T47D (cell line): ENCODE data around the gene SRP9.
"Not testable (repeated sequence)": the region's sequence is repeated elsewhere in the genome, so short reads cannot be mapped to it uniquely, and the experiment has no call there.

Source experiments
- DNase-seq, 2 experiments: peaks; one replicate each; pipeline versions ENCODE4 v3.0.0 to v3.0.0-alpha.2; 2011 to 2012; ENCODE audit warnings: low read depth in 1 of 2, low spot score in 1 of 2
- JUND ChIP-seq: IDR thresholded peaks from 2 replicates; pipeline ENCODE4 v1.6.1; 2012; ENCODE audit warnings: low read depth
- in situ Hi-C: cut with HindIII; loops from 2 replicates; pipeline ENCODE4 v1.10.0; 2016; ENCODE audit warnings: low sequenced_read_pairs, low pct_unique_long_range_greater_than_20kb

SRP9 gene

GRCh38 chr1:225808136-225808535, 30.5 kb downstream of the SRP9 start:
- in situ Hi-C loops = no loop called here
- TF ChIP-seq JUND = no peak
- DNase-seq = no peak

- DNase-seq = peak; percentile 93 to 98
- no peak for TF ChIP-seq JUND
- in situ Hi-C loops = no loop called here
Measured at GRCh38 chr1:225809842-225810578, 32.4 kb downstream of the SRP9 start, which contains the start of gene EPHX1. TSS of gene EPHX1 (plus strand) at chr1:225810124. CDS start at chr1:225828730, 18,606 bp downstream.

- DNase-seq = peak; percentile 64 to 78
- in situ Hi-C loops = not testable (repeated sequence)
Measured at GRCh38 chr1:225810579-225811538, 33.2 kb downstream of the SRP9 start.

- in situ Hi-C loops = no loop called here
- no peak for TF ChIP-seq JUND
- DNase-seq = peak in 1 of 2 experiments; percentile 58
Measured at GRCh38 chr1:225811622-225812487, 34.2 kb downstream of the SRP9 start.

- no peak for TF ChIP-seq JUND
- in situ Hi-C loops = no loop called here
Measured at GRCh38 chr1:225812488-225813213, 35.0 kb downstream of the SRP9 start.

GRCh38 chr1:225813214-225813964, 35.8 kb downstream of the SRP9 start:
- DNase-seq = peak in 1 of 2 experiments; percentile 63

More at GRCh38 chr1:225812488-225813213, 35.0 kb downstream of the SRP9 start:
- no peak for DNase-seq

GRCh38 chr1:225814381-225814780, 36.8 kb downstream of the SRP9 start:
- no peak for TF ChIP-seq JUND
- no peak for DNase-seq
- in situ Hi-C loops = no loop called here

More at GRCh38 chr1:225813214-225813964, 35.8 kb downstream of the SRP9 start:
- in situ Hi-C loops = no loop called here
- no peak for TF ChIP-seq JUND

GRCh38 chr1:225815090-225815489, 37.5 kb downstream of the SRP9 start:
- DNase-seq, in situ Hi-C loops: not testable (repeated sequence)

GRCh38 chr1:225815526-225816178, 38.0 kb downstream of the SRP9 start:
- no peak for DNase-seq
- TF ChIP-seq JUND = no peak
- in situ Hi-C loops = no loop called here

GRCh38 chr1:225816643-225817538, 39.3 kb downstream of the SRP9 start:
- no peak for DNase-seq
- no peak for TF ChIP-seq JUND
- in situ Hi-C loops = no loop called here
